PC-9 (cell line): ENCODE measurements around the gene LIMCH1.

ENCODE experiments used
- CTCF ChIP-seq: fragments of 200-600 bp; sonication (generic); conservative IDR thresholded peaks from 2 replicates; pipeline ENCODE4 v1.6.1; 2017; ENCODE audit warnings: mixed run types, antibody characterized with exemption, mild to moderate bottlenecking, moderate library complexity
- EZH2 ChIP-seq: fragments of 200-600 bp; sonication (generic); IDR thresholded peaks from 2 replicates; pipeline ENCODE4 v1.8.0; 2017; ENCODE audit warnings: antibody characterized with exemption, low read depth

- TF ChIP-seq CTCF: no peak
- TF ChIP-seq EZH2: no peak
These were observed 29.2 kb downstream of the LIMCH1 start for GRCh38 chr4:41567186-41567585.
